Activated CD4-positive, alpha-beta memory T cell treated with anti-CD3 and anti-CD28 coated beads, Interleukin-2, amount 10 ng/mL, durations not matched to agents 7 days and 5 days (primary cell): ENCODE measurements around the gene FIBP. TPM values are rescaled to one million over a fixed set of nuclear protein-coding genes. Genes with fewer than 3 reads are reported as not detected.

Experiments used
- CTCF ChIA-PET: fragments of 350-600 bp; sonication (Branson Sonifier 250); formaldehyde crosslinking; loops from one replicate; lab custom pipeline; 2021; ENCODE audit warnings: antibody characterized with exemption, inconsistent platforms; lab: Charles Lee
- POLR2A ChIA-PET: fragments of 350-600 bp; sonication (Branson Sonifier 250); formaldehyde crosslinking; loops from one replicate; lab custom pipeline; 2021; ENCODE audit warnings: antibody characterized with exemption; lab: Charles Lee
- DNase-seq: peaks from one replicate; pipeline ENCODE4 v3.0.0-alpha.2; 2020
- H3K27ac Mint-ChIP-seq: one replicate; pipeline ENCODE4 v1.8.0; 2021; ENCODE audit warnings: mild to moderate bottlenecking, mixed read lengths
- H3K27me3 Mint-ChIP-seq: one replicate; pipeline ENCODE4 v1.8.0; 2021; ENCODE audit warnings: mixed read lengths
- H3K36me3 Mint-ChIP-seq: one replicate; pipeline ENCODE4 v1.8.0; 2021; ENCODE audit warnings: low read depth, mixed read lengths
- H3K4me1 Mint-ChIP-seq: one replicate; pipeline ENCODE4 v1.8.0; 2021; ENCODE audit warnings: mixed read lengths
- H3K4me3 Mint-ChIP-seq: one replicate; pipeline ENCODE4 v1.8.0; 2021; ENCODE audit warnings: mild to moderate bottlenecking, mixed read lengths
- H3K9me3 Mint-ChIP-seq: one replicate; pipeline ENCODE4 v1.8.0; 2021; ENCODE audit warnings: mixed read lengths
- total RNA-seq, 2 experiments: library from RNA; stranded (reverse); gene quantifications; one replicate each; pipeline ENCODE4 v1.2.3, GENCODE V29; 2021

FIBP gene
- total RNA-seq, 2 experiments from 2014 or later: 71.7 to 77.4 TPM

DNA sequence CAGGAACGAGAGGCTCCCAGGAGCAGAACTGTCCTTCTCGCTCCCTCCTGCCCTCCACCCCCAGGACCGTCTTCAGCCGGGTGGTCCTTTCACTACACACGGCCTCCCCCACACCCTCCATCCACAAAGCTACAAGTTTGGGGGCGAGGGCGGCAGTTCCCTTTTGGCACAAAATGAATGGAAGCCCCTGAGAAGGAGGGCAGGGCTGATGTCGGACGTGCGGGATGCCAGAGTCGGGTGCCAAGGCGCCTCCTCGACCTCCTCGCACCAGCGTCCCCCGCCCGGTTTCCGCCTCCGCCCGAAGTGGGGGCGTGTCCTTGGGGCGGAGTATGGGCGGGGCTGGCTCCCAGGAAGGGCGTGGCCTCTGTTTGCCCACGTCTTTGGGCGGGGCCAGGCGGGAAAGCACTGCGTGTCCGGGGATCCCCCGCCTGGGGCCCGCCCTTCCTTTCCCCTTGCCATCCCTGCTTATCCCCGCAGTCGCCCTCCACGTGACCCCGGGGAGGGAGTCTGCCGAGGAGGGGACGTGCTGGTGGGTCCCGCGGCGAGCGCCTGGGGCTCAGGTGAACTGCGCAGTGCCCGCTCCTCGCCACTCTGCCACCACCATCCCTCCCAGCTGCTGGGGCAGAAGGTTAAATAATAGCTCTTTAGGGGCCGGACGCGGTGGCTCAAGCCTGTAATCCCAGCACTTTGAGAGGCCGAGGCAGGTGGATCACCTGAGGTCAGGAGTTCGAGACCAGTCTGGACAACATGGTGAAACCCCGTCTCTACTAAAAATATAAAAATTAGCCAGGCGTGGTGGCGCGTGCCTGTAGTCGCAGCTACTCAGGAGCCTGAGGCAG lies 14.7 kb downstream of the FIBP start:
- Mint-ChIP-seq H3K9me3 (no peaks in the 10 kb centered on the region), H3K27ac (peak overlapping the region; percentile 68), H3K27me3 (peaks cover 10% of the 10 kb centered on the region), H3K4me1 (peaks cover 43% of the 10 kb centered on the region), H3K4me3 (peak overlapping the region; percentile 85), H3K36me3 (peaks cover 5% of the 10 kb centered on the region)
- POLR2A ChIA-PET: interaction anchor here (1.1 to 2.9 kb wide), 10 partner anchors 10 to 94 kb away, joined by 3 to 47 read pairs (median 6); partner anchors contain the start of genes C11orf68, CCDC85B, CFL1 and FIBP
- CTCF ChIA-PET: interaction anchor here (0.6 to 4.4 kb wide), 5 partner anchors 13 to 197 kb away, joined by 3 to 82 read pairs (median 3); partner anchors contain the start of genes CCDC85B, FIBP and MUS81
- peak; percentile 97 for DNase-seq

- Mint-ChIP-seq H3K4me1 (peaks cover 38% of the 10 kb centered on the region), H3K27me3 (peaks cover 10% of the 10 kb centered on the region), H3K27ac (peak within 1 kb of the TSS; percentile 68), H3K4me3 (peak within 1 kb of the TSS; percentile 85), H3K36me3 (peaks cover 6% of the 10 kb centered on the region), H3K9me3 (no peaks in the 10 kb centered on the region)
- ChIA-PET CTCF (interaction anchor here (1.2 to 4.7 kb wide), 4 partner anchors 12 to 21 kb away, joined by 3 to 82 read pairs (median 36); partner anchors contain the start of genes CCDC85B, FIBP and MUS81), POLR2A (interaction anchor here (1.2 to 4.9 kb wide), 11 partner anchors 9 to 89 kb away, joined by 3 to 135 read pairs (median 8); partner anchors contain the start of genes CCDC85B, CFL1, FIBP and MUS81)
- DNase-seq: no peak
Observed at GRCh38 chr11:65872586-65873317, 15.5 kb downstream of the FIBP start, which contains the start of gene EFEMP2. EFEMP2 (minus strand) TSS chr11:65872800; CDS start chr11:65872354, 446 bp downstream.

DNA sequence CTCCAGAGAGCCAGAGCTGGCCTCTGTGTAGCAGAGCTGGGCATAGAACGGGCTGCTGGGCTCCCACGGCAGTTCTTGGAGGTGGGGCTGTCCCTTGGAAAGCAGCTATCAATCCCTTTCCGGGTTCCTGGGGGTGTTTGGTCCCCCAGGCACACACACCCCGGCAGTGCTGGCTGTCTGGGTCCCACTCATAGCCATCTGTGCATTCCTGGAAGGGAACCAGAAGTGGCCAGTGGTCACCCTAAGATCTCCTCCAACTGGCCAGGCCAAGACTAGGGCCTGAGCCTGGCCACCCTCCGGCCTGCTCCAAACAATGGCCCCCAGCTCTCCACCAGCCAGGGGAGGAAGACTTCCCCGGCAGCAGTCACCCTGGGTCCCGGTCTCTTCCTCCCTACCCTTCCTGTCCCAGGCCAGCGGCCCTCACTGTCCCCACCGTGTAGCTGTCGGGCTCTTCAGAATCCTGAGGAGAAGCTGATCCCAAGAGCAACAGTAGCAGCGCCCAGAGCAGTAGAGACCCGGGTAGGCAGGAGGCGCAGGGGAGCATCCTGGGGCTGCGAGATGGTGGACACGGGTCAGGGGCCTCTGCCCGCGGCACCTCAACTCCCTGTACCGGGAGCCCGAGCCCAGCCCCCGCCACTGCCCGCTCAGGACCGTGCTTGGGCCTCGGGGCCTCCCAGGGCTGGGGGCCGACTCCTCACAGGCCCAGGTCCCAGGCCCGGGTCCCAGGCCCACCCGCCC lies 16.3 kb downstream of the FIBP start:
- no peaks in the 10 kb centered on the region for H3K9me3 Mint-ChIP-seq
- H3K27ac Mint-ChIP-seq: no peak overlapping the region
- H3K4me3 Mint-ChIP-seq: peak overlapping the region; percentile 37
- H3K4me1 Mint-ChIP-seq: peaks cover 37% of the 10 kb centered on the region
- H3K36me3 Mint-ChIP-seq: peaks cover 13% of the 10 kb centered on the region
- peaks cover 10% of the 10 kb centered on the region for H3K27me3 Mint-ChIP-seq
- POLR2A ChIA-PET: interaction anchor here (0.9 to 4.9 kb wide), 11 partner anchors 8 to 234 kb away, joined by 3 to 135 read pairs (median 5); partner anchors contain the start of genes BANF1, CCDC85B, CFL1 and CTSW
- CTCF ChIA-PET: interaction anchor here (1.2 to 4.7 kb wide), 3 partner anchors 12 to 21 kb away, joined by 4 to 46 read pairs (median 8); partner anchors contain the start of genes CCDC85B and MUS81
- no peak for DNase-seq

DNA sequence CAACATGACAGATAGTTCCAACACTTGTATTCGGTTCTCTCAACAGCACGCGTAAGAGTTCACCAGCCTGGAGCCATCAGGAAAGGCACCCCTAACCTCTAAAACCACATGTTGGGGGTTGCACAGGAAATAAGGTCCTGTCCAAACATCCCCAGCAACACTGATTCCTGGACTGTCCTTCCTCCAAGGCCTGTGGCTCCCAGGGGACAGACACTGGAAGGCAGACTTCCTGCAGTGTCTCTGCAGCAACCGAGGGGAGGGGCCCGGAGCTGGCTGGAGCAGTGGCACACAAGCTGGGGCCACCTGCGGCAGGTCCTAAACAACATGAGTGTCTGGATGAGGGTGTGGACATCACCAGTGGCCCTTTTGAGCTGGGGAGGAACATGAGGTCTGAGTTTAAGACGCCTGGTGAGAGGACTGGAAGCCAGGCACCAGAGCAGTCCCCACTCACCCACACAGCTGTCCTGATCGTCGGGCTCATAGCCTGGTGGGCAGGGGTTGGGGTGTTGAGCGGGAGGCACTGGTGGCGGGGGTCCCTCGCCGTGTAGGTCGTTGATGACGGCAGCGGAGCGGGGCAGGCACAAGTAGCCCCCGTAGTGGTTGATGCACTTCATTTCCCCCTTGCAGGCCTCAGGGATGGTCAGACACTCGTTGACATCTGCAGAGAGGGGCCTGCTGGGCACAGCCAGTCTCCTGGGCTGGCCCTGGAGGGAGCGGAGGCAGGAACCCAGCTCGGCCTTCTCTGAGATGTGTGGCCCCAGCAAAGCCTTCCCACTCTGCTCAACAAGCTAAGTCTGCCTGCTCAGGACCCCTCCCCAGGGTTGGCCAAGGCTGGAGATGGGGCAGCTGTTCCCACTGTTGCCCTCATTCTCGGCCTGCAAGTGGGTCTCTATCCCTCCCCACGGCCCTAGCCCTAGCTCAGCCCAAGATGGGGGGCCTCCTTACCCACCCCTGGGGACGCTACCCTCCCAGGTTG lies 17.3 kb downstream of the FIBP start:
- DNase-seq: no peak
- no peaks in the 10 kb centered on the region for H3K9me3 Mint-ChIP-seq
- ChIA-PET POLR2A (interaction anchor here (0.7 to 4.9 kb wide), 15 partner anchors 8 to 233 kb away, joined by 3 to 135 read pairs (median 4); partner anchors contain the start of genes BANF1, CCDC85B, CFL1 and CTSW), CTCF (interaction anchor here (1.2 to 4.7 kb wide), 4 partner anchors 11 to 20 kb away, joined by 4 to 46 read pairs (median 8); partner anchors contain the start of genes CCDC85B and MUS81)
- H3K27me3 Mint-ChIP-seq: peaks cover 10% of the 10 kb centered on the region
- no peak overlapping the region for H3K4me3 Mint-ChIP-seq
- H3K4me1 Mint-ChIP-seq: peaks cover 37% of the 10 kb centered on the region
- no peak overlapping the region for H3K27ac Mint-ChIP-seq
- H3K36me3 Mint-ChIP-seq: peaks cover 17% of the 10 kb centered on the region

GRCh38 chr11:65870307-65870658 lies 18.0 kb downstream of the FIBP start:
- Mint-ChIP-seq H3K27ac (no peak overlapping the region), H3K27me3 (peaks cover 10% of the 10 kb centered on the region), H3K9me3 (no peaks in the 10 kb centered on the region), H3K4me3 (no peak overlapping the region), H3K4me1 (peaks cover 37% of the 10 kb centered on the region), H3K36me3 (peaks cover 23% of the 10 kb centered on the region)
- POLR2A ChIA-PET: interaction anchor here (0.7 to 4.9 kb wide), 10 partner anchors 10 to 132 kb away, joined by 3 to 135 read pairs (median 6); partner anchors contain the start of genes BANF1, CCDC85B, CFL1 and CTSW
- CTCF ChIA-PET: interaction anchor here (1.6 to 4.7 kb wide), 3 partner anchors 10 to 19 kb away, joined by 7 to 46 read pairs (median 16); partner anchors contain the start of genes CCDC85B, FIBP and MUS81
- no peak for DNase-seq

DNA sequence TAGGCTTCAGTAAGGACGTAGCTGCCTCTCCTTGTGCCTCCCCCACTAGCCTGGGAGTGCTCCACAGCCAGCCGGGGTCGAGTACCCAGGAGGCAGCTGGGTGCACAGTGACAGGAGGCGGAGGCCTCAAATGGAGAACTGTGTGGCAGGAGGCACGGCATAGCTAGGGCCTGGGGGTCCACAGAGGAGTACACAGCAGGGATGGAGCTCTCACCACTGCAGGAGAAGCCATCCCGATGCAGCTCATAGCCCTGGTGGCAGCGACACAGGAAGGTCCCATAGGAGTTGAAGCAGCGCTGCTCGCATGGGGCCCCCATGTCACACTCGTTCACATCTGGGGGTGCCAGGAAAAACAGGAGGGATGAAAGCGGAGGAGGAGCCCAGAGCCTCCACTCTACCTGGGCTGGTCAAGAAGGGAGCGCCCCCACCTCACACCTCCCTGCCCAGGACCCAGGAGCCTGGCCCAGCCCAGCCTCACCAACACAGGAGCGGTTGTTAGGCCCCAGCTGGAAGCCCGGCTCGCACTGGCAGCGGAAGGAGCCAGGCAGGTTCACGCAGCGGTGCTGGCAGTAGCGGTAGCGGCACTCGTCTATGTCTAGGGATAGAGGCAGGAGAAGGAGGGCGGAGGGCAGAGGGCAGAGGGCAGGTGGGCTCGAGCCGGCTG lies 18.5 kb downstream of the FIBP start:
- peaks cover 38% of the 10 kb centered on the region for H3K4me1 Mint-ChIP-seq
- H3K9me3 Mint-ChIP-seq: no peaks in the 10 kb centered on the region
- H3K27ac Mint-ChIP-seq: no peak overlapping the region
- H3K4me3 Mint-ChIP-seq: no peak overlapping the region
- peaks cover 10% of the 10 kb centered on the region for H3K27me3 Mint-ChIP-seq
- ChIA-PET CTCF (interaction anchor here (0.9 to 4.7 kb wide), 6 partner anchors 9 to 152 kb away, joined by 3 to 46 read pairs (median 6); partner anchors contain the start of genes CCDC85B, FIBP and MUS81), POLR2A (interaction anchor here (0.7 to 4.9 kb wide), 11 partner anchors 11 to 157 kb away, joined by 3 to 135 read pairs (median 5); partner anchors contain the start of genes BANF1, CCDC85B, CFL1 and CTSW)
- H3K36me3 Mint-ChIP-seq: peaks cover 27% of the 10 kb centered on the region
- no peak for DNase-seq

DNA sequence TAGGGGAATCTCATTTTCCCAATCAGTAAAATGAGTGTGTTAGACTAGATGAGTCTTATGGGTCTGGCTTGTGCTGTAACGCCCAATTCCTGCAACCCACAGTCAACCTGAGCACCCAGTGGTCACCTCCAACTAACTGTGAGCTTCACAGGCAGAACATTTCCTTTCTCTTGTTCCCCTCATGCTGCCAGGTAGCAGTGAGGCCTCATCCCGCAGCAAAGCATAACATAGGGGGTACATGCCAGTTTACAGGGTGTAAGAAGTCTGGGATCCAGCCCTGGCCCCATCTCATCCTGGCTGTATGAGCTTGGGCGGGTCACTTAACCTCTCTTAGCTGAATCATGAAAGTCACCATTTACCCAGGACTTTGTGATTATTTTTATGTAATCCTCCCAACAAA lies 19.4 kb downstream of the FIBP start:
- no peaks in the 10 kb centered on the region for H3K9me3 Mint-ChIP-seq
- DNase-seq: no peak
- H3K36me3 Mint-ChIP-seq: peaks cover 34% of the 10 kb centered on the region
- H3K4me1 Mint-ChIP-seq: peaks cover 37% of the 10 kb centered on the region
- POLR2A ChIA-PET: interaction anchor here (0.6 to 4.9 kb wide), 10 partner anchors 10 to 156 kb away, joined by 3 to 135 read pairs (median 4); partner anchors contain the start of genes CCDC85B, CFL1, CTSW and FIBP
- peaks cover 10% of the 10 kb centered on the region for H3K27me3 Mint-ChIP-seq
- no peak overlapping the region for H3K4me3 Mint-ChIP-seq
- no peak overlapping the region for H3K27ac Mint-ChIP-seq
- CTCF ChIA-PET: interaction anchor here (0.9 to 4.7 kb wide), 5 partner anchors 9 to 153 kb away, joined by 3 to 46 read pairs (median 5); partner anchors contain the start of genes CCDC85B, FIBP and MUS81

DNA sequence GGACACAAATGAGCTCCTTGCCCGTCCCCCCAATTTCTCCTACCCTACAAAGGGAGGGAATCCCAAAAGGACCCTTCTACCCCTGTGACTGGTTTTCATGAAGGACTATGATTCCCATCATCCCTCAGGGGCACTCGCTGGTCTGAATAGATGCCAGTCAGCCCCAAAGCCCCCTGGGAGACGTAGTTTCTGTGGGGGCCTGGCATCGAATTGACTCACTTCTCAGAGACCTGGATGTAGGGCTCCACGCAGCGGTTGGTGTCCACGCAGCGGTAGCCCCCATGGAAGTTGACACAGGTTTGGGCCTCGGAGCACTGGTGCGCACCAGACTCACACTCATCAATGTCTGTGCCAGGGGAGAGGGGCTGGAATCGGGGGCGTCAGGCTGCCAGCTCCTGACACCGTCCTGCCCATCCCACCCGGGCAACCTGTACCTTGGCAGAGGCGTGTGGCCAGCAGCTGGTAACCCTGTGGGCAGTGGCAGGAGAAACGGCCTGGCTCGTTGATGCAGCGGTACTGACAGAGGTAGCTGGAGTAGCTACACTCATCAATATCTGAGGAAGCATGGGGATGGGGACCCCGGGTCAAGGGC lies 20.1 kb downstream of the FIBP start:
- POLR2A ChIA-PET: interaction anchor here (0.6 to 4.9 kb wide), 7 partner anchors 10 to 118 kb away, joined by 3 to 135 read pairs (median 12); partner anchors contain the start of genes CCDC85B, CFL1, CTSW and FIBP
- Mint-ChIP-seq H3K9me3 (no peaks in the 10 kb centered on the region), H3K4me3 (no peak overlapping the region), H3K4me1 (peaks cover 34% of the 10 kb centered on the region), H3K36me3 (peaks cover 38% of the 10 kb centered on the region), H3K27ac (no peak overlapping the region), H3K27me3 (peaks cover 7% of the 10 kb centered on the region)
- CTCF ChIA-PET: interaction anchor here (1.4 to 4.7 kb wide), 3 partner anchors 8 to 21 kb away, joined by 5 to 46 read pairs (median 16); partner anchors contain the start of genes CCDC85B, FIBP and MUS81
- DNase-seq: no peak

GRCh38 chr11:65867284-65868071 lies 20.8 kb downstream of the FIBP start:
- ChIA-PET POLR2A (interaction anchor here (1.2 to 4.9 kb wide), 5 partner anchors 9 to 23 kb away, joined by 4 to 135 read pairs (median 12); partner anchors contain the start of genes CCDC85B, CFL1, FIBP and MUS81), CTCF (interaction anchor here (3.0 to 4.7 kb wide), 2 partner anchors 7 to 22 kb away, joined by 16 to 46 read pairs; partner anchors contain the start of genes CCDC85B, FIBP and MUS81)
- H3K4me3 Mint-ChIP-seq: no peak overlapping the region
- no peak for DNase-seq
- H3K27me3 Mint-ChIP-seq: peaks cover 5% of the 10 kb centered on the region
- H3K9me3 Mint-ChIP-seq: no peaks in the 10 kb centered on the region
- no peak overlapping the region for H3K27ac Mint-ChIP-seq
- peaks cover 36% of the 10 kb centered on the region for H3K4me1 Mint-ChIP-seq
- H3K36me3 Mint-ChIP-seq: peaks cover 42% of the 10 kb centered on the region
